ENCODE measurements around the gene SH3BP2.

SH3BP2 gene

DNA sequence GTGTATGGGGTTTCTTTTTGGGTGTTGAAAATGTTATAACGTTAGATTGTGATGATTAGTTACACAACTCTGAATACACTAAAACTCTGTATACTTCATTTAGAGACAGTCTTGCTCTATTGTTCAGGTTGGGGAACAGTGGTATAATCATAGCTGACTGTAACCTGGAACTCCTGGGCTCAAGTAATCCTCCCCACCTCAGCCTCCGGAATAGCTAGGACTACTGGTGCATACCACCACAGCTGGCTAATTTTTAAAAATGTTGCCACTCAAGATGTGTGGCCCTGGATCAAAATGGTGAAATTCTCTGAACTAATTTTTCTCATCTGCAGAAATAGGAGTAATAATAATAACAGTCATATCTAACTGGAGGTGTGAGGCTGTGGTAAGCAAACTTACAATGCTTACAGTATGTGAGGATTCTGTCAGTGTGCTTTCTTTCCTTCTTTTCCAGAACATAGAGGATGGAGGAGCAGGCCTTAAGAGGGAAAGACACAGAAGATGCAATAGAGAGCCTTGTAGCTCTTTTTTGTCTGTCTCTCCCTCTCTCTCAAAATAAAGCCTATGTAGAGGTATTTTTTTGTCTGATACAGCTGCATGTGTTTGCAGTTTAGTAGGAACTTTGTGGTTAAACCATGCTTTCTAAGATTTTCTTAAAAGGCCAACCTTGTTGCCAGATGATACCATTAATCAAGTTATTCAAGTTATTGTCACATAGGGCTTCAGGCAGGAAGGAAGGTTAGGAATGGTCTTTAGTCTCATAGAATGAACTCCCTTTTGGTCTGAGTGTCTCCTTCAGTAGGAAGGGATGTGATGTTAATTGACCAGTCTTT lies 58.3 kb downstream of the SH3BP2 start:
- Histone ChIP-seq H3K4me2 (peak overlapping the region; percentile 76), H3K9me3 (no peaks in the 10 kb centered on the region), H3K27ac (peak overlapping the region; percentile 16; the same call in 1 of the 2 replicates), H3K36me3 (peaks cover 24% of the 10 kb centered on the region), H4K20me1 (peaks cover 99% of the 10 kb centered on the region), H3K4me1 (peaks cover 86% of the 10 kb centered on the region), H3K9ac (no peak overlapping the region), H3K4me3 (no peak overlapping the region), H3K27me3 (no peaks in the 10 kb centered on the region)
- TF ChIP-seq Cebpa-rat (IDR thresholded peaks at IDR 0.05): no peak

DNA sequence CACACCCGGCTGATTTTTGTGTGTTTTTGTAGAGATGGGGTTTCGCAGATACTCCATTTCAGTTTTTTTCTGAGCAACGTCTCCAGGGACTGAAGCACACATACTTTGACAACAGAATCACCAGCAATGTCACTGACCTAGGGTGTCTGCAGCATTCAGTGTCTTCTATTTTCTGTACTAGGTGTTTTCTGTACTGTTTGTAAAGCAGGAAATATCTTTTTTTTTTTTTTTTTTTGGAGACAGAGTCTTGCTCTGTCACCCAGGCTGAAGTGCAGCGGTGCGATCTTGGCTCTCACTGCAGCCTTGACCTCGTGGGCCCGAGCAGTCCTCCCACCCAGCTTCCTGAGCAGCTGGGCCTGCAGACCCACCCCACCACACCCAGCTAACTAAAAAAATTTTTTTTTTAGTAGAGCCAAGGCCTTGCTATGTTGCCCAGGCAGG lies 59.6 kb downstream of the SH3BP2 start:
- Histone ChIP-seq H4K20me1 (peaks cover 99% of the 10 kb centered on the region), H3K4me3 (peak overlapping the region; percentile 20), H3K9ac (peak overlapping the region; percentile 59; the same call in 1 of the 2 replicates), H3K27ac (peak overlapping the region; percentile 52; the same call in 1 of the 2 replicates), H3K27me3 (no peaks in the 10 kb centered on the region), H3K36me3 (peaks cover 24% of the 10 kb centered on the region), H3K4me1 (peaks cover 83% of the 10 kb centered on the region), H3K9me3 (no peaks in the 10 kb centered on the region), H3K4me2 (peak overlapping the region; percentile 76)
- TF ChIP-seq Cebpa-rat (IDR thresholded peaks at IDR 0.05): no peak

DNA sequence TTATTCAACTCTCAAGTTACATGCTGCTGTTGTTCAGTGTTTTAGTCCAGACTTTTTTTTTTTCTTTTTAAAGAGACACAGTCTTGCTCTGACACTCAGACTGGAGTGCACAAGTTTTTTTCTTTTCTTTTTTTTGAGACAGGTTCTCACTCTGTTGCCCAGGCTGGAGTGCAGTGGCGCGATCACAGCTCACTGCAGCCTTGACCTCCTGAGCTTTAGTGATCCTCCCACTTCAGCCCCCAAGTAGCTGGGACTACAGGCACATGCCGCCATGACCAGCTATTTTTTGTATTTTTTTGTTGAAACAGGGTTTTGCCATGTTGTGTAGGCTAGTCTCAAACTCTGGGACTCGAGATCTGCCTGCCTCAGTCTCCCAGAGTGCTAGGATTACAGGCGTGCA lies 62.7 kb downstream of the SH3BP2 start:
- Histone ChIP-seq H3K27me3 (no peaks in the 10 kb centered on the region), H3K9ac (no peak overlapping the region), H3K4me2 (no peak overlapping the region), H3K9me3 (no peaks in the 10 kb centered on the region), H3K4me1 (peaks cover 82% of the 10 kb centered on the region), H3K27ac (no peak overlapping the region), H3K36me3 (peaks cover 24% of the 10 kb centered on the region), H4K20me1 (peaks cover 99% of the 10 kb centered on the region), H3K4me3 (no peak overlapping the region)
- no peak for TF ChIP-seq Cebpa-rat (IDR thresholded peaks at IDR 0.05)

DNA sequence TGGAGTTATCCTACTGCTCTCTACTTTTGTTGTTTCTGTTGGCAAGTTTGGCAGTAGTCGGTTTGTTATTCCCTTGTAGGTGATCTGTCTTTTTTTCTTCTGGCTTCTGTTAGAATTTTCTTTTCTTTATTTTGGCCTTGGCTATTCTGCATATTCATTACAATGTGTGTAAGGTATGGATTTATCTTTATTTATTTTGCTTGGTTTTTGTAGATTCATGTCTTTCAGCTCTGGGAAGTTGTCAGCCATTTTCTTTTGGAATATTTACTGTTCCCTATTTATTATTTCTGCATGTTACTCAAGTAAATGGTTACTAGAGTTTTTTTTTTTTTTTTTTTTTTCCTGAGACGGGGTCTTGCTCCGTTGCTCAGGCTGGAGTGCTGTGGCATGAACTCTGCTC lies 63.4 kb downstream of the SH3BP2 start:
- no peak overlapping the region for H3K27ac ChIP-seq
- no peak overlapping the region for H3K4me2 ChIP-seq
- peaks cover 24% of the 10 kb centered on the region for H3K36me3 ChIP-seq
- no peaks in the 10 kb centered on the region for H3K27me3 ChIP-seq
- H3K9me3 ChIP-seq: no peaks in the 10 kb centered on the region
- no peak for TF ChIP-seq Cebpa-rat (IDR thresholded peaks at IDR 0.05)
- no peak overlapping the region for H3K9ac ChIP-seq
- no peak overlapping the region for H3K4me3 ChIP-seq
- peaks cover 99% of the 10 kb centered on the region for H4K20me1 ChIP-seq
- peaks cover 82% of the 10 kb centered on the region for H3K4me1 ChIP-seq

DNA sequence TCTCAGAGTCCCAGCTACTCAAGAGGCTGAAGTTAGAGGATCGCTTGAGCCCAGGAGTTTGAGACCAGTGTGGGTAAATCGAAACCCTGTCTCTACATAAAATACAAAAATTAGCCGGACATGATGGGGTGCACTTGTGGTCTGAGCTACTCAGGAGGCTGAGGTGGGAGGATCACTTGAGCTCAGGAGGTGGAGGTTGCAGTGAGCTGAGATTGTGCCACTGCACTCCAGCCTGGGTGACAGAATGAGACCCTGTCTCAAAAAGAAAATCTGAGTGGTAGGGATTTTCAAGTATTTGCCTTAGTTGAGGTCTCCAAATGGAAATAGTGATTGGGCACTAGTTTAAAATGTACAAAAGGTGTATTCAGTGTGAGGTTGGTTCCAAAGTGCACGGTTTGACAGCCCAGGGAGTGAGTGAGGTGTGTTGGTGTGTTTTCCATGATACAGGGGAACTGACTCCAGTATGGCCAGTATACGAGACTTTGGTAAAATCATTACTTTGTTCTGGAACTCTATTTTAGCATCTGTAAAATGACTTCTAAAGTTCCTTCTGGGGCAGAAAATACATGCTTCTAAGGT lies 64.6 kb downstream of the SH3BP2 start:
- Histone ChIP-seq H3K4me3 (no peak overlapping the region), H3K9ac (no peak overlapping the region), H3K9me3 (no peaks in the 10 kb centered on the region), H3K36me3 (peaks cover 24% of the 10 kb centered on the region), H3K4me1 (peaks cover 82% of the 10 kb centered on the region), H3K4me2 (no peak overlapping the region), H3K27ac (no peak overlapping the region), H3K27me3 (no peaks in the 10 kb centered on the region), H4K20me1 (peaks cover 99% of the 10 kb centered on the region)
- no peak for TF ChIP-seq Cebpa-rat (IDR thresholded peaks at IDR 0.05)

DNA sequence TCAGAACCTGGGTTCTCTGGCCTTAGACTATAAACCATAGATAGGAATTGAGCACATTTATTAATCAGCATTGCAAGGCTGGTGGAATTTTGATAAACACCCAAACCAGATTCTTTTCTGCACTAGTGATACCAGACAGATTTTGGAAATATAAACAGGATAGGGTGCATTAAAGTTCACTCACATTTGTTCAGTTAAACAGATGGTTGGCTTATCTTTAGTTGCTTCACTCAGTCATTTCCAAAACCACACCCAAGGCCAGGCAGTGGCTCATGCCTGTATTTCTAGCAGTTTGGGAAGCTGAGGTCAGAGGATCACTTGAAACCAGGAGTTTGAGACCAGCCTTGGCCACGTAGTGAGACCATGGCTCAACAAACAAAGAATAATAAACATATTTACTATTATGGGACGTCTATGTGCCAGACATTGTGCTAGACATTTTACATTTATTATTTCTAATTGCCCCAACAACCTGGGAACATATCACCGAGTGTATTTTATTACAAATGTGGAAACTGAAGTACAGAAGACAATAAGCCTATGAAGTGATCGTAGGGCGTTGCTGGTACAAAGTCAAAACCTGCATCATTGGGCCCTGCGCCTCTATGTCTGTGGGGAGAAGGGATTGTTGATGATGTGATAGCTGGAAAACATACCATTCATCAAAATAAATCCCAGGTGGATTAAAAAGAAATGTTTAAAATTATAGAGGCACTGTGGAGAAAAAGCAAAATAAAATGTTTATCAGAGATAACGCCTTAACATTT lies 65.7 kb downstream of the SH3BP2 start:
- H3K9me3 ChIP-seq: no peaks in the 10 kb centered on the region
- no peaks in the 10 kb centered on the region for H3K27me3 ChIP-seq
- H3K4me1 ChIP-seq: peaks cover 77% of the 10 kb centered on the region
- no peak overlapping the region for H3K27ac ChIP-seq
- peaks cover 22% of the 10 kb centered on the region for H3K36me3 ChIP-seq
- H3K9ac ChIP-seq: no peak overlapping the region
- H3K4me3 ChIP-seq: no peak overlapping the region
- peak overlapping the region; percentile 33; the same call in 1 of the 2 replicates for H3K4me2 ChIP-seq
- H4K20me1 ChIP-seq: peaks cover 99% of the 10 kb centered on the region
- TF ChIP-seq Cebpa-rat (IDR thresholded peaks at IDR 0.05): no peak

DNA sequence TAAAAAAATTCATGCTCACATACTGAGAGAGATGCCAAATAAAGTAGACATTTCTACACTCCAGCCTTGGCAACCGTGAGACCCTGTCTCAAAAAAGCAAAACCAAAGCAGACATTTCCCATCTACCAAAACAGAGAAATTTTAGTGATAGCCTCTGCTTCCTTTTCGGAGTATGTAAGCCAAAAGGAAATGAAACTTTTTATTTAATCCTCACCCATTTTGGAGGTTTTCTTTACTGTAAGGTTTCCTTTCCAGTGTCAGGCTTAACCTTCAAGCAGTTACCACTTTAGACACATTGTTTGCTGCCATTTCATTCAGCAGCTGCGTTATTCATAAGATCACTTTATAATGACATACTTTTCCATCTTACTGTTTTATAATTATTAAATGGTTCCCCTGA lies 66.6 kb downstream of the SH3BP2 start:
- peaks cover 13% of the 10 kb centered on the region; the same call in 1 of the 2 replicates for H3K36me3 ChIP-seq
- H3K9ac ChIP-seq: no peak overlapping the region
- H3K27ac ChIP-seq: 0 out of 2 replicates have a peak overlapping the region, but pooled peaks have one; percentile 2
- H3K27me3 ChIP-seq: no peaks in the 10 kb centered on the region
- peaks cover 77% of the 10 kb centered on the region for H3K4me1 ChIP-seq
- H3K4me3 ChIP-seq: no peak overlapping the region
- no peak for TF ChIP-seq Cebpa-rat (IDR thresholded peaks at IDR 0.05)
- H3K4me2 ChIP-seq: peak overlapping the region; percentile 52
- no peaks in the 10 kb centered on the region for H3K9me3 ChIP-seq
- H4K20me1 ChIP-seq: peaks cover 100% of the 10 kb centered on the region

DNA sequence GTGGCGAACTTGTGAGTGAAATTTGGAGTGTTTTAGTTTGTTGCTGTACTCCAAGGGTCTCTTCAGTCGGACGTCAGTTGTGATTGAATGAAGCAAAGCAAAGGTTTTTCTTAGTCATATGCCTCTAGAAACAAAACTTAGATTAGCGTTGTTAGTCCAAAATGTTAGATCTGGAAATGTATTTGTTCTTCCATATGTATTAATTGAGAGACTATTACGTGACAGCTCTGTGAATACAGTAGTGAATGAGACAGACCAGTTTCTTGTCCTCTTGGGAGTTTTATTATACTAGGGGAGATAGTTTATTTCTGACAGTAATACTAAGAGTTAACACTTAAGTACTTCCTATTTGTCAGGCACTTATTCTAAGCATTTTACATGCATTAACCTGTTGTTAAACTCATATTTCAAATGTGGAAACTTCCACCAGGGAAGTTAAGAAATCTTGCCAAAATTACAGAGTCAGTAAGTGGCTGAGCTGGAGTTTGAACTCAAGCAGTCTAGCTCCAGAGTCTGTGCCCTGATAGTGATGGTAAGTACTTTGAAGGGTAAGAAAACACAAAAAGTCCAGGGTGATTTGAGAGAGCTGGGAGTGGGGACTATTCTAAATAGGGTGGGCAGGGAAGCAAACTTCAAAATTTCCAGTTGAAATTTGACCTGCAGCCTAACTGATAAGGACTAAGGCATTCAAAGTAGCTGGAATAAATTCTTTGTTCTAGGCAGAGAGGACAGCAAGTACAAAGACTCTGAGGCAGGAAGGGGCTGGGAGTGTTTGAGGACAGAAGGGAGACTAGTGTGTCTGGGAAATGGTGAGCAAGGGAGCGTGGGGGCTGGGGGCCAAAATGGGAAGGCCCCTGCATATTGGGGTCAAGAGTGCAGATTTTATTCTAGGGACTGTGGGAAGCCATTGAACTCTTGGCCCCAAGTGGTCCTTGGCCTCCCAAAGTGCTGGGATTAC lies 67.8 kb downstream of the SH3BP2 start:
- Histone ChIP-seq H3K36me3 (peaks cover 5% of the 10 kb centered on the region; the same call in 1 of the 2 replicates), H3K27me3 (no peaks in the 10 kb centered on the region), H3K4me2 (no peak overlapping the region; the same call in 1 of the 2 replicates), H3K4me3 (no peak overlapping the region), H3K9me3 (no peaks in the 10 kb centered on the region), H4K20me1 (peaks cover 98% of the 10 kb centered on the region), H3K27ac (no peak overlapping the region), H3K4me1 (peaks cover 84% of the 10 kb centered on the region), H3K9ac (no peak overlapping the region)
- no peak for TF ChIP-seq Cebpa-rat (IDR thresholded peaks at IDR 0.05)

Data from BLaER1 (cell line).